Stimulated activated CD4-positive, alpha-beta T cell treated with anti-CD3 and anti-CD28 coated beads, Interleukin-12 subunit alpha, Interleukin-12 subunit beta, amount 100 ng/mL, for 24 hours (primary cell): ENCODE measurements around the gene SLC9B1.
A peak's percentile ranks its signal among the peaks of the same experiment; 100 is the strongest.
"Not testable (repeated sequence)": the region's sequence is repeated elsewhere in the genome, so short reads cannot be mapped to it uniquely, and the experiment has no call there.

Source experiments
- DNase-seq, 2 experiments: peaks; one replicate each; pipeline ENCODE4 v3.0.0-alpha.2; 2020; ENCODE audit warnings: low read depth in 2 of 2

Gene SLC9B1

GRCh38 chr4:102878349-102878748 lies 141.2 kb downstream of the SLC9B1 start:
- DNase-seq = not testable (repeated sequence)

- DNase-seq = not testable (repeated sequence)
Measured at GRCh38 chr4:102877477-102878106, 141.9 kb downstream of the SLC9B1 start.

- no peak for DNase-seq
Measured at GRCh38 chr4:102871772-102872171, 147.7 kb downstream of the SLC9B1 start.

GRCh38 chr4:102869569-102870197 lies 149.8 kb downstream of the SLC9B1 start:
- peak in 1 of 2 experiments; percentile 35 for DNase-seq

GRCh38 chr4:102868781-102869568 lies 150.5 kb downstream of the SLC9B1 start, which contains the start of gene CISD2:
Gene CISD2 (plus strand): TSS chr4:102868992. CDS start chr4:102869085, 93 bp downstream.
- peak; percentile 82 to 87 for DNase-seq

- peak in 1 of 2 experiments; percentile 4 for DNase-seq
Measured at GRCh38 chr4:102868153-102868780, 151.2 kb downstream of the SLC9B1 start.

GRCh38 chr4:102867278-102868152 lies 152.0 kb downstream of the SLC9B1 start:
- DNase-seq = no peak

- not testable (repeated sequence) for DNase-seq
Measured at GRCh38 chr4:102865327-102865726, 154.2 kb downstream of the SLC9B1 start.

GRCh38 chr4:102862747-102863146 lies 156.8 kb downstream of the SLC9B1 start:
- no peak for DNase-seq

- no peak for DNase-seq
Measured at GRCh38 chr4:102862016-102862415, 157.5 kb downstream of the SLC9B1 start.

GRCh38 chr4:102860611-102861324 lies 158.7 kb downstream of the SLC9B1 start:
- no peak for DNase-seq

GRCh38 chr4:102858828-102859464 lies 160.6 kb downstream of the SLC9B1 start:
- DNase-seq = no peak
